Measurements from ENCODE around the gene MICAL3.
A peak's percentile ranks its signal among the peaks of the same experiment; 100 is the strongest.
"Not testable (repeated sequence)": the region's sequence is repeated elsewhere in the genome, so short reads cannot be mapped to it uniquely, and the experiment has no call there.

Gene MICAL3

GRCh38 chr22:18058371-18059093 lies 34.2 kb upstream of the MICAL3 start:
- DNase-seq, result no peak

- DNase-seq, result peak in 1 of 2 donors; percentile 82
Observed at GRCh38 chr22:18057568-18058209, 33.3 kb upstream of the MICAL3 start.

DNA sequence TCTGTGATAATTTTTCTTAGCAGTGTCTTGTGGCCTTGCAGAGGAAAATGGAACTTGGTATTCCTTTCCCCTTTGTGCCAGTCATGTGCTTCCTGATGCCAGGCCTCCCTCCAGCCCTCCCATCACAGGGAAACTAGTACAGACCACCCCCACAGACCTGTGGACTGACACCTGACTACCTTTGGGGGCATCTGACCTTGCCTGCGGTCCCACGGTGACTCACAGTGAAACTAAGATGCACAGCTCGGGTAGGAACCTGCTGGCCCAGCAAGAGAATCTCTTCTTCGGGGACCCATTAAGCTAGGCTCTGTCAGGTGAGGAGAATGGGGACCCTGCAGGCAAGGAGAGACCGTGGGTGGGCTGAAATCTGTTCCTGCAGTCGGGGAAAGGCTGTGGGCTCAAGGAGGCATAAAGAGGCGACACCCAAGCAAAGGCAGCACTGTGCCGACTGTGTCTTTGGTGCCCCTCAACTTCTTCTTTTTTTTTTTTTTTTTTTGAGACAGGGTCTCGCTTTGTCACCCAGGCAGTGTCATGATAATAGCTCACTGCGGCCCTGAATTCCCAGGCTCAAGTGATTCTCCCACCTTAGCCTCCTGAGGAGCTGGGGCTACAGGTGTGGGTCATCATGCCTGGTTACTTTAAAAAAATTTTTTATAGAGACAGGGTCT lies 32.6 kb upstream of the MICAL3 start:
- DNase-seq, result peak in 1 of 2 donors; percentile 57

DNA sequence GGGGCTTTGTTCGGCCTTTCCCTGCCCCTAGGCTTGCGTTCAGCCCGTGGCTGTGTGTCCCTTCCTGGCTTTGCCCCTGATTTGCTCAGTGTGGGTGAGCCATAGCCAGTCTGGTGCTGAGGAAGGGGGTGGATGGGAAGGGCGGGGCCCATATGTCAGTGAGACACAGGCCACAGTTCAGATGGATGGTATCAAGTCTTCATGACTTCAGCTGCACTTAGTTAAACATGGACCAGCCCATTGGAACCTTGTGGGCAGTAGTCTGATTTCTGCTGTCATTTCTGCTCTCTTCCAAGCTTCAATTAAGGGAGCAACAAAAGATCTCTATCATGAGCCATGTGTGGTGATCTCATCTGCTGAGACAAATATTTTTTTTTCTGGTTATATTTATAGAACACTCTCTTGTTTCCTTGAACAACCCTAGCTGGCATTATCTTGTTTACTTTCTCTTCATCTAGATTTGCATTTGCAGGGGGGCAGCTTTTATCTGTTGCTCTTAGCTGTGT lies 31.9 kb upstream of the MICAL3 start:
- no peak for DNase-seq

GRCh38 chr22:18055619-18056160 lies 31.3 kb upstream of the MICAL3 start:
- no peak for DNase-seq

DNA sequence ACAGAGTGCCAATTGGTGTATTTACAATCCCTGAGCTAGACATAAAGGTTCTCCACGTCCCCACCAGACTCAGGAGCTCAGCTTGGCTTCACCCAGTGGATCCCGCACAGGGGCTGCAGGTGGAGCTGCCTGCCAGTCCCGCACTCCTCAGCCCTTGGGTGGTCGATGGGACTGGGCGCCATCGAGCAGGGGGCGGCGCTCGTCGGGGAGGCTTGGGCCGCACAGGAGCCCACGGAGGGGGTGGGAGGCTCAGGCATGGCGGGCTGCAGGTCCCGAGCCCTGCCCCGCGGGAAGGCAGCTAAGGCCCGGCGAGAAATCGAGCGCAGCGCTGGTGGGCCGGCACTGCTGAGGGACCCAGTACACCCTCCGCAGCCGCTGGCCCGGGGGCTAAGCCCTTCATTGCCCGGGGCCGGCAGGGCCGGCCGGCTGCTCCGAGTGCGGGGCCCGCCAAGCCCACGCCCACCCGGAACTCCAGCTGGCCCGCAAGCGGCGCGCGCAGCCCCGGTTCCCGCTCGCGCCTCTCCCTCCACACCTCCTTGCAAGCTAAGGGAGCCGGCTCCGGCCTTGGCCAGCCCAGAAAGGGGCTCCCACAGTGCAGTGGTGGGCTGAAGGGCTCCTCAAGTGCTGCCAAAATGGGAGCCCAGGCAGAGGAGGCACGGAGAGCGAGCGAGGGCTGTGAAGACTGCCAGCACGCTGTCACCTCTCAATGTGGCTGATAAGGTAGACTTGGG lies 29.0 kb upstream of the MICAL3 start:
- not testable (repeated sequence) for DNase-seq

DNA sequence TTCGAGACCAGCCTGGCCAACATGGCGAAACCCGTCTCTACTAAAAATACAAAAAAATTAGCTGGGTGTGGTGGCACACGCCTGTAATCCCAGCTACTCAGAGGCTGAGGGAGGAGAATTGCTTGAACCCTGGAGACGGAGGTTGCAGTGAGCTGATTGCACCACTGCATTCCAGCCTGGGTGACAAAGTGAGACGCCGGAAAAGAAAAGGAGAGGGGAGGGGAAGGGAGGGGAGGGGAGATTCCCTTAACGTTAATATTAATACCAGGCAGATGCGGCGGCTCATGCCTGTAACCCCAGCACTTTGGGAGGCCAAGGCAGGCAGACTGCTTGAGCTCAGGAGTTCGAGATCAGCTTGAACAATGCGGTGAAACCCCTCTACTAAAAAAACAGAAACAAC lies 26.8 kb upstream of the MICAL3 start:
- DNase-seq, result not testable (repeated sequence)

GRCh38 chr22:18050065-18050464 lies 25.7 kb upstream of the MICAL3 start:
- DNase-seq, result no peak

- DNase-seq, result no peak
Observed at GRCh38 chr22:18048441-18048898, 24.1 kb upstream of the MICAL3 start.

DNA sequence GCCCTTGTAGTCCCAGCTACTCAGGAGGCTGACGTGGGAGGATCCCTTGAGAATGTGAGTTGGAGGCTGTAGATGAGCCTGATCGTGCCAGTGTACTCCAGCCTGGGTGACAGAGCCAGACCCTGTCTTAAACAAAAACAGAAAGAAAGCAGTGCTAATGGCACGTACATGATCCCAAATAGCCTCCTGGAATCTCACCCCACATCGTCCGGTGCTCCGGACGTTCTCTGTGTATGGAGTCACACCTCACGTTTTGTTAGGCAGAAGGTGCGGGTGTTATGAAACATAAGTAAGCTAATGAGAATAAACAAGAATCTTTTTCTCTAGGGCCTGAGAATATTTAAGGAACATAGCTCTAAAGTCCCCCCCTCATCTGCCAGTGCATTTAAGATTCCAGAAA lies 23.7 kb upstream of the MICAL3 start:
- DNase-seq, result no peak

DNA sequence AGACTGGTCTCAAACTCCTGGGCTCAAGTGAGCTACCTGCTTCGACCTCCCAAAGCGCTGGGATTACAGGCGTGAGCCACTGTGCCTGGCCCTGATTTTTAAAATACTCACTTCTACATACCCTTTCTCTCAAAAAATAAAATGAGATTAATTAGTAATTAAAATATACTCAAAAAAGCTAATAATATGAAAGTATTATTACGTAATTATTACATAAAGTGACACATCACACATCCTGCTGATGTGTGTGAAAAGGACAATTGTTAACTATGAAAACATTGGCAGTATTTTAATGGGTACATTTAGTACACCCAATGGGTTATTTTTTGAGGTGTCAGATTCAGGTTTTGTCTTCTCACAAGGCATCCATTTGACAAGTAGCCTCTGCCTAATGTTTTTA lies 21.4 kb upstream of the MICAL3 start:
- no peak for DNase-seq

- DNase-seq, result no peak
Observed at GRCh38 chr22:18044548-18045271, 20.3 kb upstream of the MICAL3 start.

GRCh38 chr22:18042685-18043084 lies 18.3 kb upstream of the MICAL3 start:
- no peak for DNase-seq

DNA sequence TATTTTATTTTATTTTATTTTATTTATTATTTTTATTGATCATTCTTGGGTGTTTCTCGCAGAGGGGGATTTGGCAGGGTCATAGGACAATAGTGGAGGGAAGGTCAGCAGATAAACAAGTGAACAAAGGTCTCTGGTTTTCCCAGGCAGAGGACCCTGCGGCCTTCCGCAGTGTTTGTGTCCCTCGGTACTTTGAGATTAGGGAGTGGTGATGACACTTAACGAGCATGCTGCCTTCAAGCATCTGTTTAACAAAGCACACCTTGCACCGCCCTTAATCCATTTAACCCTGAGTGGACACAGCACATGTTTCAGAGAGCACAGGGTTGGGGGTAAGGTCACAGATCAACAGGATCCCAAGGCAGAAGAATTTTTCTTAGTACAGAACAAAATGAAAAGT lies 16.5 kb upstream of the MICAL3 start:
- DNase-seq, result not testable (repeated sequence)

DNA sequence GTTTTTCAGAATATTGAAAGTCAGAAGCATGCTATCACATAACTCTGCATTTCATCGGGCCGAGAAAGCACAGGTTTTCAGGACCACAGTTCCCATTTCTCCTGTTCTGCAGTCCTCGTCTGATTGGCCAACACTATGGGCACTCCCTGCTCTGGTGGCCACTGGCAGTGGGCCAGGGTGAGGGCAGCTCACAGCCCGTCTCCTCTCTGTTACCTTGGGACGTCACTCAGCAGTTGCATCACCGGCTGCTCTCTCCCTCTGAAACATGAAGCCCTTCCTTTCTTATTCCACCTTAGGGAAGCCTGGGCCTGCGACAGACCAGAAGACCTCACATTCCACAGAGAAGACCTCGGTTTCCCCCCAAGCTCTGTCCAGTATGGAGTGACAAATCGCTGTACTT lies 11.4 kb upstream of the MICAL3 start:
- DNase-seq, result no peak

GRCh38 chr22:18034076-18034475 lies 9.7 kb upstream of the MICAL3 start:
- DNase-seq, result no peak

- no peak for DNase-seq
Observed at GRCh38 chr22:18033204-18033998, 9.0 kb upstream of the MICAL3 start.

DNA sequence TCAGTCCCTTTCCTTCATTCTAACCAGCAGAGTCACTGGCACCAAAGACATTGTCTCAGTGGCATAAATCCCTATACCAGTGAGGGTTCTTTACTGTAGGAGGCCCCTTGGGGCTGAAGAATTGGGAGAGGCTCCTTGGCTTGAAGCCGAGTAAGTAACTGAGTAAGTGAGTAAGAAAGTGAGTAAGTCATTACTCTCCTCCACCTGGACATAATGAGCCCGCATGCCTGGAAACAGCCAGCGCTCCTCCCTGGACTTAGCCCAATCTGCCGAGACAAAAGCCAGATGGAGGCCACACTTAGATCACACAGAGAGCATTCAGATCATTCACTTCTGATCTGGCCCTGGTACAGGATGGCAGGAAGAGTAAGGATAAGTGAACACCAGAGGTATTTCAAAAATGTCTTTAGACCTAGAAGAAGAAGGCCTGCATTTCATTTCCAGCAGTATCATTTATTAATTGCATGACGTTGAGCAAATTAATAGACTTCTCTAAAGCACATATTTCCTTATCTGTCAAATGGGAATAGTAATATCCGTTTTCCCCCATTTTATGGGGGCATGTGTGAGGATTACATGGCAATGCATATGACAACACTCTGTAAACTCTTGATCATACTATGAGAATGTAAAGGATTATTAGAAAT lies 8.2 kb upstream of the MICAL3 start:
- no peak for DNase-seq

DNA sequence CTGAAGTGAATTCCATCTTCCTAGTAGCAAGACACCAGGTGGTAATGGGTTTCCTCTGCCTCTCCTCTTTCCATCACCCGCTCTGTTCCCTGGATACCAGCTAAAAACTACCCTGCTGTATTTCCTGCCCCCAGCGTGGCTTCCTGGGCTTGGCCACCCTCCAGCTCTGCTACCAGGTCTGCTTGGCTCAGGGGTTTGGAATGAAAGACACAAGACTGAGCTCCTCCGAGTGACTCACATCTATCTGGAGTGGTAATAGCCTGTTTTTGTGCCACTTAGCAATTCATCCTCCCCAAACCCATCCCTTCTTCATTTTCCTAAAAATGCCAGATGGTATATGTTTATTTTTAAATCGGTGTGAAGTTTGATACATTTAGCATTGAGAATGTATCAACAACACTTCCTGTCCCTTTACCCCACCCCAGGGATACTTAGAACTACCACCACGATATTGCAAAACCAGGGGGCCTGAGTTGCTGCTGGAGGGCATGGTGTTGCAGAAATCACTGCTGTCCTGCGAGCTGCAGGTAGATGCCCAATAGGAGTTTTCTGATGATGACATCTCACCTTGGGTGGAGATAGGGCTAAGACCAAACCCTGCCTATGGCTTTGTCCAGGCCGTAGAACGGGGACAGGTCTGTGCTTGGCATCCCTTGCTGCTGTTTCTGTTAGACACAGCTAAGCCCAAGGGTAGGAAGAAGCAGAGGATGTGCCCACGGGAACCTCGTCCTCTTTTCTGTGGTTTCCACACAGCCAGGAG lies 7.5 kb upstream of the MICAL3 start:
- no peak for DNase-seq

All from CD4-positive, alpha-beta T cell treated with Interleukin-1 beta for 1 hour (primary cell).